PC-9 (cell line): ENCODE results near the gene MSH3. TPM values are rescaled to one million over a fixed set of nuclear protein-coding genes. Genes with fewer than 3 reads are reported as not detected.

ENCODE experiments used
- Bru-seq: library from RNA; stranded (reverse); fragments of 400-500 nt; gene quantifications from one replicate; lab custom pipeline; 2021; lab: Mats Ljungman, UMichigan
- BruChase-seq, 2 experiments: library from RNA; stranded (reverse); fragments of 400-500 nt; gene quantifications; one replicate each; lab custom pipeline; 2021; lab: Mats Ljungman, UMichigan
- BruUV-seq: library from RNA; stranded (reverse); fragments of 400-500 nt; replicated peaks from 2 replicates; lab custom pipeline; 2021; lab: Mats Ljungman, UMichigan
- CTCF ChIA-PET: fragments of 300-600 bp; sonication (Branson Sonifier 250); formaldehyde crosslinking; loops from one replicate; lab custom pipeline; 2022; ENCODE audit warnings: antibody characterized with exemption; lab: Charles Lee
- POLR2A ChIA-PET: fragments of 300-600 bp; sonication (Branson Sonifier 250); formaldehyde crosslinking; loops from one replicate; lab custom pipeline; 2022; ENCODE audit warnings: antibody characterized with exemption; ENCODE audit not compliant: unreplicated experiment; lab: Charles Lee
- DNase-seq, 2 experiments: peaks; one replicate each; pipeline versions ENCODE4 v3.0.0 to v3.0.0-alpha.2; 2015 to 2022; ENCODE audit warnings: mixed read lengths in 1 of 2
- H2AFZ ChIP-seq: fragments of 200-600 bp; sonication (generic); 2 replicates; pipeline ENCODE4 v1.8.1; 2017; ENCODE audit warnings: antibody characterized with exemption
- H3F3A ChIP-seq: fragments of 200-600 bp; sonication (generic); 2 replicates; pipeline ENCODE4 v1.8.1; 2017; ENCODE audit warnings: antibody characterized with exemption, mild to moderate bottlenecking, low read depth; ENCODE audit not compliant: insufficient read depth
- H3K27ac ChIP-seq: fragments of 200-600 bp; sonication (generic); 2 replicates; pipeline ENCODE4 v1.6.1; 2016; ENCODE audit warnings: mixed run types
- H3K27me3 ChIP-seq: fragments of 200-600 bp; sonication (generic); 2 replicates; pipeline ENCODE4 v1.6.1; 2016; ENCODE audit warnings: low read depth, mixed run types; ENCODE audit not compliant: insufficient read depth
- H3K36me3 ChIP-seq: fragments of 200-600 bp; sonication (generic); 2 replicates; pipeline ENCODE4 v1.6.1; 2016; ENCODE audit warnings: low read depth, mixed run types
- H3K4me1 ChIP-seq: fragments of 200-600 bp; sonication (generic); replicated peaks from 2 replicates; pipeline ENCODE4 v1.6.1; 2016; ENCODE audit warnings: mixed run types; ENCODE audit not compliant: insufficient read depth
- H3K4me2 ChIP-seq: fragments of 200-600 bp; sonication (generic); 2 replicates; pipeline ENCODE4 v1.6.1; 2017; ENCODE audit warnings: mixed run types
- H3K4me3 ChIP-seq: fragments of 200-600 bp; sonication (generic); 2 replicates; pipeline ENCODE4 v1.6.1; 2016; ENCODE audit warnings: mixed run types
- H3K79me2 ChIP-seq: fragments of 200-600 bp; sonication (generic); 2 replicates; pipeline ENCODE4 v1.6.1; 2017; ENCODE audit warnings: low read depth, mixed run types
- H3K9me2 ChIP-seq: fragments of 200-600 bp; sonication (generic); 2 replicates; pipeline ENCODE4 v1.8.1; 2017; ENCODE audit warnings: mild to moderate bottlenecking; ENCODE audit not compliant: insufficient read depth
- H3K9me3 ChIP-seq: fragments of 200-600 bp; sonication (generic); 2 replicates; pipeline ENCODE4 v1.8.1; 2016; ENCODE audit warnings: low read depth; ENCODE audit not compliant: insufficient read depth
- H4K20me1 ChIP-seq: fragments of 200-600 bp; sonication (generic); 2 replicates; pipeline ENCODE4 v1.8.1; 2017; ENCODE audit not compliant: insufficient read depth
- EZH2 ChIP-seq: fragments of 200-600 bp; sonication (generic); IDR thresholded peaks from 2 replicates; pipeline ENCODE4 v1.8.0; 2017; ENCODE audit warnings: antibody characterized with exemption, low read depth
- intact Hi-C: fragments of 100-400 bp; cut with micrococcal nuclease; formaldehyde crosslinking; loops from one replicate; pipeline ENCODE4 v1.10.0; 2022; ENCODE audit not compliant: unreplicated experiment
- long read RNA-seq: library from polyadenylated mRNA; stranded (forward); transcript quantifications from one replicate; pipeline ENCODE4 v2.0.0, GENCODE V29; 2022
- total RNA-seq: library from RNA; stranded (reverse); gene quantifications from 2 replicates; pipeline ENCODE4 v1.2.3, GENCODE V29; 2021
- TF ChIP-seq, protein P1 (sequence below): fragments of 200-600 bp; sonication (generic); conservative IDR thresholded peaks from 2 replicates; pipeline ENCODE4 v1.6.1; 2017; ENCODE audit warnings: mixed run types, antibody characterized with exemption, mild to moderate bottlenecking, moderate library complexity

The MSH3 gene
- total RNA-seq (14.4 and 16.9 TPM in 2 replicates), Bru-seq, nascent RNA (percentile 75 among the genes with signal in this experiment), BruChase-seq, experiment 1, labeled RNA remaining after a 2-hour chase (percentile 61 among the genes with signal in this experiment), BruChase-seq, experiment 2, labeled RNA remaining after a 6-hour chase (percentile 56 among the genes with signal in this experiment)
- long read RNA-seq, full-length matches to known transcripts = 8 of 12 reads
- long read RNA-seq, partial matches to known transcripts = 3 of 12 reads
- long read RNA-seq, other reads (novel, unspliced or antisense) = 1 of 12 reads

- peak within 1 kb of the TSS; percentile 94 for H3K4me3 ChIP-seq
- TF ChIP-seq, protein P1, sequence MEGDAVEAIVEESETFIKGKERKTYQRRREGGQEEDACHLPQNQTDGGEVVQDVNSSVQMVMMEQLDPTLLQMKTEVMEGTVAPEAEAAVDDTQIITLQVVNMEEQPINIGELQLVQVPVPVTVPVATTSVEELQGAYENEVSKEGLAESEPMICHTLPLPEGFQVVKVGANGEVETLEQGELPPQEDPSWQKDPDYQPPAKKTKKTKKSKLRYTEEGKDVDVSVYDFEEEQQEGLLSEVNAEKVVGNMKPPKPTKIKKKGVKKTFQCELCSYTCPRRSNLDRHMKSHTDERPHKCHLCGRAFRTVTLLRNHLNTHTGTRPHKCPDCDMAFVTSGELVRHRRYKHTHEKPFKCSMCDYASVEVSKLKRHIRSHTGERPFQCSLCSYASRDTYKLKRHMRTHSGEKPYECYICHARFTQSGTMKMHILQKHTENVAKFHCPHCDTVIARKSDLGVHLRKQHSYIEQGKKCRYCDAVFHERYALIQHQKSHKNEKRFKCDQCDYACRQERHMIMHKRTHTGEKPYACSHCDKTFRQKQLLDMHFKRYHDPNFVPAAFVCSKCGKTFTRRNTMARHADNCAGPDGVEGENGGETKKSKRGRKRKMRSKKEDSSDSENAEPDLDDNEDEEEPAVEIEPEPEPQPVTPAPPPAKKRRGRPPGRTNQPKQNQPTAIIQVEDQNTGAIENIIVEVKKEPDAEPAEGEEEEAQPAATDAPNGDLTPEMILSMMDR = no peak; the same call in 1 of the 2 replicates
- CTCF ChIA-PET = interaction anchor here (0.7 kb wide), 1 partner anchor 866 kb away, joined by 14 read pairs; no protein-coding TSS in a partner anchor
Observed at GRCh38 chr5:80654391-80655230, at the start of gene MSH3, which contains the start of gene DHFR. TSS of gene MSH3 (plus strand) at chr5:80654652. CDS start at chr5:80654728, 76 bp downstream. TSS of gene DHFR (minus strand) at chr5:80654983. CDS start at chr5:80654489, 494 bp downstream.

GRCh38 chr5:80607343-80607742 is 47.1 kb upstream of the MSH3 start:
- H3K4me1 ChIP-seq = no peaks in the 10 kb centered on the region
- H3K36me3 ChIP-seq = no peaks in the 10 kb centered on the region
- no peak for TF ChIP-seq EZH2
- TF ChIP-seq, protein P1 = no peak
- H3K79me2 ChIP-seq = no peaks in the 10 kb centered on the region
- no peak overlapping the region for H3K4me2 ChIP-seq
- no peak overlapping the region for H3K4me3 ChIP-seq
- no TSS peak for BruUV-seq
- H2AFZ ChIP-seq = no peak overlapping the region
- H3K27ac ChIP-seq = no peak overlapping the region
- H3K9me3 ChIP-seq = no peaks in the 10 kb centered on the region; the same call in 1 of the 2 replicates
- DNase-seq = no peak
- no peaks in the 10 kb centered on the region for H3F3A ChIP-seq
- POLR2A ChIA-PET = no interaction called here
- no peaks in the 10 kb centered on the region for H4K20me1 ChIP-seq
- H3K27me3 ChIP-seq = no peaks in the 10 kb centered on the region
- no peaks in the 10 kb centered on the region; the same call in 1 of the 2 replicates for H3K9me2 ChIP-seq
- CTCF ChIA-PET = no interaction called here
- intact Hi-C loops = loop anchor here (2.0 kb wide), 1 partner anchor 13 kb away; no protein-coding TSS in a partner anchor

More at GRCh38 chr5:80654391-80655230, at the start of gene MSH3, which contains the start of gene DHFR:
- Histone ChIP-seq H3K4me1 (peaks cover 17% of the 10 kb centered on the region), H2AFZ (peak within 1 kb of the TSS; percentile 92), H3K36me3 (peaks cover 11% of the 10 kb centered on the region; the same call in 1 of the 2 replicates), H3K27me3 (no peaks in the 10 kb centered on the region), H3F3A (no peaks in the 10 kb centered on the region), H3K27ac (peak within 1 kb of the TSS; percentile 76), H3K9me3 (no peaks in the 10 kb centered on the region), H3K9me2 (no peaks in the 10 kb centered on the region), H4K20me1 (peaks cover 10% of the 10 kb centered on the region), H3K4me2 (peak within 1 kb of the TSS; percentile 88), H3K79me2 (peaks cover 30% of the 10 kb centered on the region)
- intact Hi-C loops = loop anchor here (1.0 kb wide), 1 partner anchor 166 kb away; the partner anchor contains the start of gene FAM151B
- BruUV-seq = no TSS peak
- DNase-seq = peak; percentile 78 to 80
- POLR2A ChIA-PET = interaction anchor here (0.5 to 0.9 kb wide), 4 partner anchors 167 to 473 kb away, joined by 3 to 9 read pairs (median 4); no protein-coding TSS in a partner anchor

GRCh38 chr5:80607832-80608231 is 46.6 kb upstream of the MSH3 start:
- Histone ChIP-seq H3F3A (no peaks in the 10 kb centered on the region), H3K4me2 (no peak overlapping the region), H3K79me2 (no peaks in the 10 kb centered on the region), H3K4me3 (no peak overlapping the region), H3K4me1 (no peaks in the 10 kb centered on the region), H3K36me3 (no peaks in the 10 kb centered on the region), H3K27ac (no peak overlapping the region), H3K9me3 (no peaks in the 10 kb centered on the region; the same call in 1 of the 2 replicates), H2AFZ (no peak overlapping the region), H3K27me3 (no peaks in the 10 kb centered on the region), H4K20me1 (no peaks in the 10 kb centered on the region), H3K9me2 (no peaks in the 10 kb centered on the region; the same call in 1 of the 2 replicates)
- intact Hi-C loops = loop anchor here (2.0 kb wide), 1 partner anchor 13 kb away; no protein-coding TSS in a partner anchor
- TF ChIP-seq, protein P1 = no peak
- no peak for TF ChIP-seq EZH2
- no TSS peak for BruUV-seq
- ChIA-PET CTCF (interaction anchor here (0.6 kb wide), 1 partner anchor 882 kb away, joined by 6 read pairs; no protein-coding TSS in a partner anchor), POLR2A (no interaction called here)
- DNase-seq = no peak
